HUES64 (cell line): ENCODE results near the gene PROSER3.
"Not testable (repeated sequence)": the region's sequence is repeated elsewhere in the genome, so short reads cannot be mapped to it uniquely, and the experiment has no call there.

ENCODE experiments used
- H3K27ac ChIP-seq: 2 replicates; pipeline ENCODE4 v1.7.0; 2013; ENCODE audit warnings: low read depth, low read length, inconsistent platforms
- H3K27me3 ChIP-seq: 2 replicates; pipeline ENCODE4 v1.6.1; 2013; ENCODE audit warnings: mild to moderate bottlenecking, low read length; ENCODE audit not compliant: insufficient read depth
- H3K36me3 ChIP-seq: 2 replicates; pipeline ENCODE4 v1.6.1; 2013; ENCODE audit warnings: mild to moderate bottlenecking, low read length; ENCODE audit not compliant: insufficient read depth
- H3K4me1 ChIP-seq: 2 replicates; pipeline ENCODE4 v1.6.1; 2013; ENCODE audit warnings: mild to moderate bottlenecking, low read length, moderate library complexity; ENCODE audit not compliant: insufficient read depth
- H3K4me3 ChIP-seq: 2 replicates; pipeline ENCODE4 v1.5.1; 2013; ENCODE audit warnings: mild to moderate bottlenecking, low read length, moderate library complexity
- H3K9ac ChIP-seq: 2 replicates; pipeline ENCODE4 v1.6.1; 2013; ENCODE audit warnings: mild to moderate bottlenecking, low read depth, low read length
- H3K9me3 ChIP-seq: 2 replicates; pipeline ENCODE4 v1.6.1; 2013; ENCODE audit warnings: low read depth, low read length; ENCODE audit not compliant: insufficient read depth
- WGBS: fragments of 150-250, 120-280 bp; methylation state at CpG from one replicate; pipeline ENCODE4 v1.1.7; 2013; ENCODE audit warnings: missing lambda C conversion rate; 5-methylcytosine and 5-hydroxymethylcytosine counted together

PROSER3 gene

DNA sequence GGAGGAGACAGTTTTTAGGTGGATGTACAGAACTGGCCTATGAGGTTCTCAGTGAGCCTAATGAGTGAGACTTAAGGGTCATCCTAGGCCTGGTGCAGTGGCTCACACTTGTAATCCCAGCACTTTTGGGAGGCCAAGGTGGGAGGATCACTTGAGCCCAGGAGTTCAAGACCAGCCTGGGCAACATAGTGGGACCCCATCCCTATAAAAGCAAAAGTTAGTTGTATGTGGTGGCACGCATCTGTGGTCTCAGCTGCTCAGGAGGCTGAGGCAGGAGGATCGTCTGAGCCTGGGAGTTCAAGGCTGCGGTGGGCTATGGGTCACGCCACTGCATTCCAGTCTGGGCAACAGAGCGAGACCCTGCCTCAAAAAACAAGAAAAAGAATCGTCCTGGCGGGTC lies 33.8 kb upstream of the PROSER3 start:
- H3K27me3 ChIP-seq, H3K4me3 ChIP-seq, H3K27ac ChIP-seq, H3K9ac ChIP-seq, H3K4me1 ChIP-seq, H3K9me3 ChIP-seq: not testable (repeated sequence)
- peaks cover 88% of the 10 kb centered on the region for H3K36me3 ChIP-seq
- 92% methylated on average over 7 of the region's 7 CpGs for WGBS

DNA sequence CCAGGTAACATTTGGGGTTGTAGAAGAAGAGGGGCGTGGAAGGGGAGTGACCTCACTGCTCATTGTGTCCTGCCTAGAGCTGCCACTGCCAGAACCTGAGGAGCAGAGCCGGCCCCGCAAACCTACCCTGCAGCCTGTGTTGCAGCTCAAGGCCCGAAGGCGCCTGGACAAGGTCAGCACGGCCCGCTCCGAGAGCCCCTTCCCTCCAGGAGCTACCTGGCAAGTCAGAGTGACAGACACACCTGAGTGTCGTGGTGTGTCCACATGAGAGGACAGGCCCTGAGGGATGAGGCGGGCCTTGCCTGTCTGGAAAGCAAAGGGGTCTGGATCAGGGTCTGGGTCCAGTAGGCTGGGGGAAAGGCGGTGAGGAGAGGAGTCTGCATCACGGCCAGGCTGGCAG lies 33.4 kb upstream of the PROSER3 start:
- Histone ChIP-seq H3K9ac (no peak overlapping the region), H3K4me3 (no peak overlapping the region), H3K9me3 (no peaks in the 10 kb centered on the region), H3K27ac (no peak overlapping the region), H3K27me3 (no peaks in the 10 kb centered on the region), H3K36me3 (peaks cover 93% of the 10 kb centered on the region), H3K4me1 (no peaks in the 10 kb centered on the region)
- 95% methylated on average over 12 of the region's 12 CpGs for WGBS

- H3K4me3 ChIP-seq = no peak overlapping the region
- no peaks in the 10 kb centered on the region for H3K9me3 ChIP-seq
- no peak overlapping the region for H3K9ac ChIP-seq
- WGBS = 96% methylated on average over 23 of the region's 23 CpGs
- peaks cover 95% of the 10 kb centered on the region for H3K36me3 ChIP-seq
- no peaks in the 10 kb centered on the region for H3K4me1 ChIP-seq
- H3K27ac ChIP-seq = no peak overlapping the region
- no peaks in the 10 kb centered on the region for H3K27me3 ChIP-seq
Observed at GRCh38 chr19:35725216-35725861, 32.6 kb upstream of the PROSER3 start.

DNA sequence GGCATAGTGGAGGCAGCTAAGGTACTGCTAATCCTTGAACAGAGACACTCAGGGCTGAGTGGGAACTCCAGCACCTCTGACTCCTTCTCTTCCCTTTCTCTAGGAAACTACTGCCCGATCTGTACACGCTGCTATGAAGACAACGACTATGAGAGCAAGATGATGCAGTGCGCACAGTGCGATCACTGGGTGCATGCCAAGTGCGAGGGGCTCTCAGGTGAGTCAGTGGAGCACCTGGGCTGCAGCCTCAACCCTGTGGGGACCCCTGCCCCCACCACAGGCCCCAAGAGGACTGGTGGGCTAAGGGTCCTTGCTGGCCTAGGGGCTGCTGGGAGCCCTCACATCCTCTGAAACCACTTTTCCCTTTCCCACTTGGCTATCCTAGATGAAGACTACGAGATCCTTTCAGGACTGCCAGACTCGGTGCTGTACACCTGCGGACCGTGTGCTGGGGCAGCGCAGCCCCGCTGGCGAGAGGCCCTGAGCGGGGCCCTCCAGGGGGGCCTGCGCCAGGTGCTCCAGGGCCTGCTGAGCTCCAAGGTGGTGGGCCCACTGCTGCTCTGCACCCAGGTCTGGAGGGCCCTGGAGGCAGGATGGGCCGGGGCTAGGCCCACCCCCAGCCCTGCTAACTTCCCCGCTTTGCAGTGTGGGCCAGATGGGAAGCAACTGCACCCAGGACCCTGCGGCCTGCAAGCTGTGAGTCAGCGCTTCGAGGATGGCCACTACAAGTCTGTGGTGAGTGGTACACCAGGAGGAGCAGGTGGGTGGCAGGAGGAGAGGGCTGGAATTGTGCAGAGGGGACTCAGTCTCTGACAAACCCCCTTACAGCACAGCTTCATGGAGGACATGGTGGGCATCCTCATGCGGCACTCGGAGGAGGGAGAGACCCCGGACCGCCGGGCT lies 30.7 kb upstream of the PROSER3 start:
- H3K36me3 ChIP-seq = peaks cover 96% of the 10 kb centered on the region

DNA sequence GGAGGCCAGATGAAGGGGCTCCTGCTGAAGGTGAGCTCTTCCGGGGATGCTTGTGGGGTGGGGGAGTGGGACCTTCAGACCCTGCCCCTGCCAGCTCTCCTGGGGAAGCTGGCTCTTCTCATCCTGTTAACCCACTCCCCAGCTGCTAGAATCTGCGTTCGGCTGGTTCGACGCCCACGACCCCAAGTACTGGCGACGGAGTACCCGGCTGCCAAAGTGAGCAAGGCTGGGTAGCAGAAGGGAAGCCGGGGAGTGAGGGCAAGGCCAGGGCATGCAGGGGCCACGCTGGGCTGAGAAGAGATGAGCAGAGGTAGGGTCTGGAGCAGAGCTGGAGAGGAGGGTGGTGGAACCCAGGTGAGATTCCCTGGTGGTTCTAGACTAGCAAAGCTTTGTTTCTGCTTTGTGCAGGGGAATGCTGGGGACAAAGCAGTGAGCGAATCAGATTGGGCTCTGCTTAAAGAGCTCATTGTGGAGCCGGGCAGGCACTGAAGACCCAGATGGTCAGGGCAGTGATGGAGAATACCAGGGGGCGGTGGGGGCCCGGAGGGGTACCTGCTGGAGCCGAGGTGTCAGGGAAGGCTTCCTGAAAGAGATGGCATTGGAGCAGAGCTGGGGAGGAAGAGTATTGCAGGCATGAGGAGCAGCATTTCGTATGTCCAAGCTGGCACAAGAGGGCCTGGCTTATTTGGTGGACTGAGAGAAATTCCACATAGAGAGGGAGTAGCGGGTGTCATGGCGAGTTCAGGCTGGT lies 29.8 kb upstream of the PROSER3 start:
- no peaks in the 10 kb centered on the region for H3K27me3 ChIP-seq
- H3K9me3 ChIP-seq = no peaks in the 10 kb centered on the region
- H3K9ac ChIP-seq = no peak overlapping the region
- H3K4me1 ChIP-seq = no peaks in the 10 kb centered on the region
- no peak overlapping the region for H3K27ac ChIP-seq
- no peak overlapping the region for H3K4me3 ChIP-seq
- peaks cover 91% of the 10 kb centered on the region for H3K36me3 ChIP-seq
- WGBS = 95% methylated on average over 19 of the region's 19 CpGs

More for the DNA sequence above, 30.7 kb upstream of the PROSER3 start:
- Histone ChIP-seq H3K27ac (no peak overlapping the region), H3K27me3 (no peaks in the 10 kb centered on the region), H3K4me1 (no peaks in the 10 kb centered on the region), H3K9ac (no peak overlapping the region), H3K4me3 (no peak overlapping the region), H3K9me3 (no peaks in the 10 kb centered on the region)
- WGBS = 96% methylated on average over 25 of the region's 25 CpGs

DNA sequence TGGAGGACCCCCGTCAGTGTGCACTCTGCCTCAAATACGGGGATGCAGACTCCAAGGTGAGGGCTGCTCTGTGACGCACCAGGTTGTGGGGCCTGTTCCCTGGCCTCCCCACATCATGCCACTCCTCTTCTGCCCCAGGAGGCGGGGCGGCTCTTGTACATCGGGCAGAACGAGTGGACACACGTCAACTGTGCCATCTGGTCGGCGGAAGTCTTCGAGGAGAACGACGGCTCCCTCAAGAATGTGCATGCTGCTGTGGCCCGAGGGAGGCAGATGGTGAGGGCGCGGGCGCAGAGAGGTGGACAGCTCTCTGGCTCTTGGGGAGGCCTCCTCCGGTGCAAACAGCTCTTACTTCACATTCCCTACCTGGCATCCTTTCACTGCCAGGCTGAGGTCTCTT lies 29.0 kb upstream of the PROSER3 start:
- H3K27ac ChIP-seq = no peak overlapping the region
- H3K4me1 ChIP-seq = no peaks in the 10 kb centered on the region
- peaks cover 90% of the 10 kb centered on the region for H3K36me3 ChIP-seq
- no peaks in the 10 kb centered on the region for H3K27me3 ChIP-seq
- no peak overlapping the region for H3K4me3 ChIP-seq
- H3K9ac ChIP-seq = no peak overlapping the region
- H3K9me3 ChIP-seq = no peaks in the 10 kb centered on the region
- WGBS = 96% methylated on average over 18 of the region's 18 CpGs

DNA sequence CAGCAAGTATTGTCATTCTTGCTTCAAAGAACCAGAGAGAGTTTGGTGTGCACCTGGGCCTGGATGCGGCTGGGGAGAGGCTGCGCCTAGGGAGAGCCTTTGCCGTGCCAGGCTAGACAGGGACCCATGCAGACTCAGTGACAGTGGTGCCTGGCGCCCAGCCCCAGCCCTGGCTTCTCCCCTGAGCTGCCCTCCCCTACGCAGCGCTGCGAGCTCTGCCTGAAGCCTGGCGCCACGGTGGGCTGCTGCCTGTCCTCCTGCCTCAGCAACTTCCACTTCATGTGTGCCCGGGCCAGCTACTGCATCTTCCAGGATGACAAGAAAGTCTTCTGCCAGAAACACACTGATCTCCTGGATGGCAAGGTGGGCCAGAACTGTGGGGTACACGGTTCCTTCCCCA lies 28.2 kb upstream of the PROSER3 start:
- H3K9ac ChIP-seq = no peak overlapping the region
- peaks cover 90% of the 10 kb centered on the region for H3K36me3 ChIP-seq
- no peaks in the 10 kb centered on the region for H3K9me3 ChIP-seq
- WGBS = 95% methylated on average over 11 of the region's 11 CpGs
- no peaks in the 10 kb centered on the region for H3K27me3 ChIP-seq
- no peak overlapping the region for H3K4me3 ChIP-seq
- H3K4me1 ChIP-seq = no peaks in the 10 kb centered on the region
- no peak overlapping the region for H3K27ac ChIP-seq

GRCh38 chr19:35730326-35730725 lies 27.6 kb upstream of the PROSER3 start:
- H3K9ac ChIP-seq = no peak overlapping the region
- no peaks in the 10 kb centered on the region for H3K27me3 ChIP-seq
- no peaks in the 10 kb centered on the region for H3K4me1 ChIP-seq
- no peak overlapping the region for H3K27ac ChIP-seq
- no peaks in the 10 kb centered on the region for H3K9me3 ChIP-seq
- 95% methylated on average over 18 of the region's 18 CpGs for WGBS
- H3K4me3 ChIP-seq = no peak overlapping the region
- peaks cover 89% of the 10 kb centered on the region for H3K36me3 ChIP-seq

- no peak overlapping the region for H3K27ac ChIP-seq
- no peak overlapping the region for H3K4me3 ChIP-seq
- no peaks in the 10 kb centered on the region for H3K4me1 ChIP-seq
- H3K36me3 ChIP-seq = peaks cover 87% of the 10 kb centered on the region
- no peak overlapping the region for H3K9ac ChIP-seq
- no peaks in the 10 kb centered on the region for H3K27me3 ChIP-seq
- no peaks in the 10 kb centered on the region for H3K9me3 ChIP-seq
- WGBS = 88% methylated on average over 9 of the region's 9 CpGs
Observed at GRCh38 chr19:35731353-35731752, 26.6 kb upstream of the PROSER3 start.

DNA sequence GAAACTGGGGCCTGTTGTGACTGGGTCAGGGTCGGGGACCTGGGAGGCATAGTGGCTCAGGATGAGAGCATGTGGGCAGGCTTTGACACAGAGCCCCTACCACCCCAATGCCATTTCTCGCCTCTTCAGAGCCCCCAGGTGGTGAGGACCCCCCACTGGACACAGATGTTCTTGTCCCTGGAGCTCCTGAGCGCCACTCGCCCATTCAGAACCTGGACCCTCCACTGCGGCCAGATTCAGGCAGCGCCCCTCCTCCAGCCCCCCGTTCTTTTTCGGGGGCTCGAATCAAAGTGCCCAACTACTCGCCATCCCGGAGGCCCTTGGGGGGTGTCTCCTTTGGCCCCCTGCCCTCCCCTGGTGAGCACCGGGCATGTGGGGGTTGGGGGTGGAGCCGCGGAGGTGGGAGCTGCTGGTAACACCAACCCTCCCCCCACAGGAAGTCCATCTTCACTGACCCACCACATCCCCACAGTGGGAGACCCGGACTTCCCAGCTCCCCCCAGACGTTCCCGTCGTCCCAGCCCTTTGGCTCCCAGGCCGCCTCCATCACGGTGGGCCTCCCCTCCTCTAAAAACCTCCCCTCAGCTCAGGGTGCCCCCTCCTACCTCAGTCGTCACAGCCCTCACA lies 26.1 kb upstream of the PROSER3 start:
- 91% methylated on average over 18 of the region's 21 CpGs for WGBS
- H3K27me3 ChIP-seq = no peaks in the 10 kb centered on the region
- peaks cover 89% of the 10 kb centered on the region for H3K36me3 ChIP-seq
- H3K9me3 ChIP-seq = no peaks in the 10 kb centered on the region
- no peaks in the 10 kb centered on the region for H3K4me1 ChIP-seq
- H3K27ac ChIP-seq = no peak overlapping the region
- no peak overlapping the region for H3K9ac ChIP-seq
- H3K4me3 ChIP-seq = no peak overlapping the region
